Left ventricle myocardium inferior (tissue), 1 donor: ENCODE data around the gene TMCO6. TPM values are rescaled to one million over a fixed set of nuclear protein-coding genes. Genes with fewer than 3 reads are reported as not detected.

Source experiments
- DNase-seq: peaks from one replicate; pipeline ENCODE4 v3.0.0-alpha.2; 2020
- H3K27ac ChIP-seq: fragments of 200-600 bp; replicated peaks from 2 replicates; pipeline ENCODE4 v1.8.0; 2021
- H3K27me3 ChIP-seq: fragments of 200-600 bp; 2 replicates; pipeline ENCODE4 v1.8.0; 2021; ENCODE audit warnings: low read depth
- H3K36me3 ChIP-seq: fragments of 200-600 bp; 2 replicates; pipeline ENCODE4 v1.8.0; 2021
- H3K4me1 ChIP-seq: fragments of 200-600 bp; 2 replicates; pipeline ENCODE4 v1.8.0; 2021
- H3K4me3 ChIP-seq: fragments of 200-600 bp; 2 replicates; pipeline ENCODE4 v1.8.0; 2021; ENCODE audit warnings: mild to moderate bottlenecking, moderate library complexity
- H3K9me3 ChIP-seq: fragments of 200-600 bp; replicated peaks from 2 replicates; pipeline ENCODE4 v1.8.0; 2021
- CTCF ChIP-seq: fragments of 200-600 bp; IDR thresholded peaks from 2 replicates; pipeline ENCODE4 v1.8.0; 2021; ENCODE audit warnings: antibody characterized with exemption, mild to moderate bottlenecking, borderline replicate concordance
- intact Hi-C: fragments of 100-400 bp; cut with micrococcal nuclease; formaldehyde crosslinking; loops from one replicate; pipeline ENCODE4 v1.11.0; 2022
- total RNA-seq: library from RNA; stranded (reverse); fragmentation: NEBNext Ultra II Directional; extraction: Animal tissue kit (Norgen Biotek cat#: 25700); gene quantifications from one replicate; pipeline ENCODE4 v1.2.1, GENCODE V29; 2021
- donor health status: DM: no; HTN: yes; CAD: no; lungs with severe emphysema.

The TMCO6 gene
- total RNA-seq, 1 donor from 2014 or later = 2.6 TPM

- peak overlapping the region; percentile 84 for H3K27ac ChIP-seq
- intact Hi-C loops = no loop called here
These were observed 8.8 kb upstream of the TMCO6 start for GRCh38 chr5:140630292-140631035.

GRCh38 chr5:140631036-140631417, 8.2 kb upstream of the TMCO6 start:
- Histone ChIP-seq H3K4me1 (peaks cover 21% of the 10 kb centered on the region), H3K4me3 (peak overlapping the region; percentile 73), H3K36me3 (no peaks in the 10 kb centered on the region), H3K9me3 (peaks cover 12% of the 10 kb centered on the region), H3K27ac (peak overlapping the region; percentile 84), H3K27me3 (no peaks in the 10 kb centered on the region)
- intact Hi-C loops = no loop called here
- no peak for TF ChIP-seq CTCF
- no peak for DNase-seq

More at GRCh38 chr5:140630292-140631035, 8.8 kb upstream of the TMCO6 start:
- Histone ChIP-seq H3K27me3 (no peaks in the 10 kb centered on the region), H3K36me3 (no peaks in the 10 kb centered on the region), H3K4me3 (peak overlapping the region; percentile 73), H3K4me1 (peaks cover 21% of the 10 kb centered on the region), H3K9me3 (peaks cover 12% of the 10 kb centered on the region)
- no peak for TF ChIP-seq CTCF
- no peak for DNase-seq

- Histone ChIP-seq H3K4me1 (peaks cover 21% of the 10 kb centered on the region), H3K4me3 (peak overlapping the region; percentile 73), H3K27me3 (no peaks in the 10 kb centered on the region), H3K27ac (peak overlapping the region; percentile 84), H3K36me3 (no peaks in the 10 kb centered on the region), H3K9me3 (peaks cover 12% of the 10 kb centered on the region)
- TF ChIP-seq CTCF = no peak
- intact Hi-C loops = no loop called here
- no peak for DNase-seq
These were observed 7.4 kb upstream of the TMCO6 start for GRCh38 chr5:140631831-140632365.

GRCh38 chr5:140632366-140633020, 6.8 kb upstream of the TMCO6 start:
- peaks cover 21% of the 10 kb centered on the region for H3K4me1 ChIP-seq
- H3K9me3 ChIP-seq = peaks cover 11% of the 10 kb centered on the region
- no peak for TF ChIP-seq CTCF
- H3K27me3 ChIP-seq = no peaks in the 10 kb centered on the region
- intact Hi-C loops = no loop called here
- H3K27ac ChIP-seq = peak overlapping the region; percentile 84
- peak overlapping the region; percentile 73 for H3K4me3 ChIP-seq
- H3K36me3 ChIP-seq = no peaks in the 10 kb centered on the region
- DNase-seq = peak; percentile 42

GRCh38 chr5:140633021-140633471, 6.2 kb upstream of the TMCO6 start, which contains the start of gene CD14:
TSS of gene CD14 (minus strand) at chr5:140633175. CDS start at chr5:140633071, 104 bp downstream.
- intact Hi-C loops = no loop called here
- Histone ChIP-seq H3K36me3 (no peaks in the 10 kb centered on the region), H3K4me3 (peak within 1 kb of the TSS; percentile 73), H3K4me1 (peaks cover 21% of the 10 kb centered on the region), H3K9me3 (peaks cover 6% of the 10 kb centered on the region), H3K27ac (peak within 1 kb of the TSS; percentile 84), H3K27me3 (no peaks in the 10 kb centered on the region)
- peak; percentile 52 for DNase-seq
- TF ChIP-seq CTCF = no peak
